ENCODE measurements around the gene NEURL4.

DNA sequence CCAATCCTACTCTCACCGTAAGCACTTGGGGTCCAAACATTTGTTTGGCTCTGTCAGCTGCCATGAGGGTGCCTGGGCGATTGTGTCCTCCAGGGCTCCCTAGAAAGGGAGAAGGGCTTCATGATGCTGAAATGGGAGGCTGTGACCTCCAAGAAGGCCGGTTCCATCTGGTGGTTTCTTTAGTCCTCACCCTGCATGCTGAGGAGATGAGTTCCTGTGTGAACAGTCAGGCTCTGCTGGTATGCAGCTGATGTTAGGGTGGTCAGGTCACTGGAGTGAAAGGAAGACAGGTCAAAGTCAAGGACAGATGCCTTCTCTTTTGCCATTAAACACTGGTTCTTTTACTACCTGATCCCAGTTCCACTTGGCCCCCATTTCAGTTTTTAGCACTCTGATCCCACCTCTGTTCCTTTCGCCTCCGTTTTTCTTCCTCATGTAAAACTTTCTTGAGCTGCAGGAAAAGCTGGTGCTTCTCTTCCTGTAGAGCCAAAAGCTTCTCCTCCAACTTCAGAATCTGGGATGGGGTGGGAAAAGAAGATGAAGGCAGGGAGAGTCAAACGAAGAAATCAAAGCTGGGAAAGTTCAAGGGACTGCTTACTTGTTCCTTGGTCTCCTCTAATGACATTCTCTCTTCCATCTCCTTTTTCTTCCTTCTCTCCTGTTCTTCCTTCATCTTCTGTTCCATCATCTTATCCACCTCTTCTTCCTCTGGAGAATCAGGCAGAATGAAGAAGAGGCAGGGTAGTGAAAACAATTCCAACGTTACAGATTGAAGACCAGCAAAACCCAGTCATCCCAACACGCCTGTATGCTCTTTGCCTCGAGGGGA lies 15.0 kb downstream of the NEURL4 start:
- TF ChIP-seq, protein P1, sequence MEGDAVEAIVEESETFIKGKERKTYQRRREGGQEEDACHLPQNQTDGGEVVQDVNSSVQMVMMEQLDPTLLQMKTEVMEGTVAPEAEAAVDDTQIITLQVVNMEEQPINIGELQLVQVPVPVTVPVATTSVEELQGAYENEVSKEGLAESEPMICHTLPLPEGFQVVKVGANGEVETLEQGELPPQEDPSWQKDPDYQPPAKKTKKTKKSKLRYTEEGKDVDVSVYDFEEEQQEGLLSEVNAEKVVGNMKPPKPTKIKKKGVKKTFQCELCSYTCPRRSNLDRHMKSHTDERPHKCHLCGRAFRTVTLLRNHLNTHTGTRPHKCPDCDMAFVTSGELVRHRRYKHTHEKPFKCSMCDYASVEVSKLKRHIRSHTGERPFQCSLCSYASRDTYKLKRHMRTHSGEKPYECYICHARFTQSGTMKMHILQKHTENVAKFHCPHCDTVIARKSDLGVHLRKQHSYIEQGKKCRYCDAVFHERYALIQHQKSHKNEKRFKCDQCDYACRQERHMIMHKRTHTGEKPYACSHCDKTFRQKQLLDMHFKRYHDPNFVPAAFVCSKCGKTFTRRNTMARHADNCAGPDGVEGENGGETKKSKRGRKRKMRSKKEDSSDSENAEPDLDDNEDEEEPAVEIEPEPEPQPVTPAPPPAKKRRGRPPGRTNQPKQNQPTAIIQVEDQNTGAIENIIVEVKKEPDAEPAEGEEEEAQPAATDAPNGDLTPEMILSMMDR (IDR thresholded peaks at IDR 0.05): no peak
- TF ChIP-seq POLR2AphosphoS5 (IDR thresholded peaks at IDR 0.05) (no peak), POLR2A (IDR thresholded peaks at IDR 0.05) (no peak)

All from prostate gland (tissue), 2 donors.